ENCODE data around the gene CMTM1. TPM values are rescaled to one million over a fixed set of nuclear protein-coding genes. Genes with fewer than 3 reads are reported as not detected.
"Not testable (repeated sequence)": the region's sequence is repeated elsewhere in the genome, so short reads cannot be mapped to it uniquely, and the experiment has no call there.

CMTM1 gene
- total RNA-seq, 1 donor from 2014 or later, result 0.92 TPM

DNA sequence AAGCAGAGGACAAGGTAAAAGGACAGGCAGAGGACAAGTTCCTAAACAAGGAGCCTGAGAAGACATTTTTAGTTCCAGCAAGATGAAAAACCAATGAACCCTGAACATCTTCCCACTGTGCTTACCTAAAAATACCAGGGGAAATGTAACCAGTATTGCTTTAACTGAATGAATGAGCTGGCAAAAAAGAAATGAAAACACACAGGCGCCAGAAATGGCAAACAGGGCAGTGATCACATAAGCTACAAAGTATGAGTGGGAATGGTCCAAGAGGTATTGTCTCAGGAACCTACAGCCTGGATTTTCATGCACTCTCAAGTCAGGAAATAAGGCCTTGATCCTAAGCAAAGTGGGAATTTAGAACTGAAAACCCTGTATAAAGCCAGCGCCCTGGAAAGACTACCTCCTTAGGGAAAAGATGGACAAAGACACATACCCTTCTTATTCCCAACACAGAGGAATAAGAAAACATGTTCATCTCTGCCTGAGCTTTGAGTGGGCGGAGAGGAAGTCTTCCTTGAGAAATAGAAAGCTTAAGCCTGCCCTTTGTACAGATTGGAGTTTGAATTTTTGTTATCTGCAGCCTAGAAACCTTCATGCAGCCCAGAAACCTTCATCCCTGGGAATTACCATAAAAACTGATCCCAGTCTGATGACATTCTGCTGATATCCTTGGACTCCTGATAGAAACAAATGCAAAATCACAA, 15.2 kb downstream of the CMTM1 start:
- ATAC-seq (no peak), DNase-seq (ENCODE audit: missing footprints) (no peak)
- intact Hi-C loops (cut with DNase I), result no loop called here

DNA sequence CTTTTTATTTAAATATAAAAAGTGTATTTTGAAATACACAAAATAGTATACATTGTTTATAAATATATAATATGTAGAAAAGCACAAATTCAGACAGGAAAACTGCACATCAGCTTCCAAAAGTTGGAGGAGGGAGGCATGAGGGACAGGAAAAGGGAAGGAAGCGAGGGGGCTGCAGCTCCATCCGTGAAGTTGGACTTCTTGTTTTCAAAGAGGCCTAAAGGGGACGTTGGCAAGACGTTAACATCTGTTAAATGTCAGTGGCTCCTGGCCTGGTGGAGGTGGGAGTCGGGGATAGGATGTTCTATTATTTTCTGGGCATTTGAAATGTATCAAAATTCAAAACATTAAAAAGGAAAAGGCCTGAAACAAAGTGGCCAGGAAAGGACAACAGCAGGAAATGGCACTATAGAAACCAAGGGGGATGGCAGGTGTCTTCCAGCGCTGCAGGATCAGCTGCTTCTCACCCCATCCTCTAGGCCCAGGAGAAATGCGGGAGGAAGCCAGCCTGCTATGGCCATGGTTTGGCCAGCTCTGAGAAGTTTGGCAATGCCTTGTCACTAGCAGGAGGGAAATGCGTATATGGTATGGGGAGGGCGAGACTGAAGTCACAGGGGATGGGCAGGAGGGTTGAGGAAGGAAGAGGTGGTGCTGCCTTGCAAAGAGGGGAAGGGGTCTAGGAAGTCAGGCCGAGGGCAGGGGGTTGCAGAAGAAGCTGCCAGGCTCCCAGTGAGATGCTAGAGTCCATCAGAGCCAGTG, 19.4 kb downstream of the CMTM1 start:
- intact Hi-C loops (cut with DNase I), result loop anchor here (5.0 kb wide), 1 partner anchor 108 kb away; no protein-coding TSS in a partner anchor
- ATAC-seq, result no peak

DNA sequence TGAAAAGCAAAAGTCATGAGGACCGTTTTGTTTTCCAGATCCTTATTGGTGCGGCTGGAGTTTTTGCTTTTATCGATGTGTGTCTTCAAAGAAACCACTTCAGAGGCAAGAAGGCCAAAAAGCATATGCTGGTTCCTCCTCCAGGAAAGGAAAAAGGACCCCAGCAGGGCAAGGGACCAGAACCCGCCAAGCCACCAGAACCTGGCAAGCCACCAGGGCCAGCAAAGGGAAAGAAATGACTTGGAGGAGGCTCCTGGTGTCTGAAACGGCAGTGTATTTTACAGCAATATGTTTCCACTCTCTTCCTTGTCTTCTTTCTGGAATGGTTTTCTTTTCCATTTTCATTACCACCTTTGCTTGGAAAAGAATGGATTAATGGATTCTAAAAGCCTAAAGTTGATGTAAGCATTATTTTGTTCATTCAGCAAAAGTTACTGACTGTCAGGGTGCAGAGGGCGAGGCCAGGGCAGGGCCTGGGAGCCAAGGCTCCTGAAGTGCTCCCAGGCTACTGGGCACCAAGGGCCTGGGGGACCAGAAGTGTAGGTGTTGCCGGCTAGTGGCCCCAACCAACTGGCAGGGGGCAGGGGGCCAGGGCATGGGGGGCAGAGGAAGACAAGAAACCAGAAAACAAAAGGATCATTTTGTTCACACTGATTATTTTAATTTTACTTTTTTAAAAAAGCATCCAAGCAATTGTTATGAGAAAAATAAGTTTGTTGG, 21.8 kb downstream of the CMTM1 start:
- ATAC-seq (no peak), DNase-seq (ENCODE audit: missing footprints) (no peak)
- intact Hi-C loops (cut with DNase I), result loop anchor here (5.0 kb wide), 1 partner anchor 111 kb away; no protein-coding TSS in a partner anchor

More for the DNA sequence above, 19.4 kb downstream of the CMTM1 start:
- no peak for DNase-seq (ENCODE audit: missing footprints)

DNA sequence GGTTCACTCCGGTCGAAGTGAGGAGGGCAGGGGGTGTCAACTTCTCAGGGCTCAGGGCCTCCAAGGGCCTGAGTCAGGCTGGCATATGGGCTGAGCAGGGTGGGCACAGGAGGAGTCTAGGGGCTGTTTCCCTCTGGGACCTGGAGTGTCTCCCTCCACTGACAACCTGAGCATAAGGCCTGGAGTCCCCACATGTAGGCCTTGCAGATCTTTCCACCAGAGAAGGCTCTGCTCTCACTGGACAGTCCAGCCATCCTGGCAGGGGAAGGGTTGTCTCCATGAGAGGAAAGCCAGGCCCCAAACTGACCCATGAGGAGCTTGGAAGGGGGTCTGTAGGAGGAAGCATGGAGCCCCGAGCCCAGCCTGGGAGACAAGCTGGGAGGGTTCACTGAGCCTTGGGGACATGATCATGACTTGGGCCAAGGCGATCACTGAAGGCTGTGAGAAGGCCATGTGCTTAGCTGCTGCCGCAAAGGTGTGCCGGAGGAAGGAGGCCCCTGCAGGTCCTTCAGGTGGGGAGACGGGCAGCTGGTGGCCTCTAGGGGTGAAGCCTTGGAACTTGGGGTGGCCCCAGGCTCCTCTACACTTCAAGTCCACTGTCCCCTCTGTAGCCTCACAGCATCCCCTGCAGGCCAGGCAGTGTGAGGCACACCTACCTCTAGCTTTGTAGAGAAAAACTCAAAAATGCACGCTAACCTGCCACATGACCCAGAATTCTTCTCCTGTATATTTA, 22.9 kb downstream of the CMTM1 start:
- ATAC-seq (peak; percentile 78), DNase-seq (ENCODE audit: missing footprints) (peak; percentile 79)
- intact Hi-C loops (cut with DNase I), result loop anchor here (5.0 kb wide), 1 partner anchor 112 kb away; no protein-coding TSS in a partner anchor

DNA sequence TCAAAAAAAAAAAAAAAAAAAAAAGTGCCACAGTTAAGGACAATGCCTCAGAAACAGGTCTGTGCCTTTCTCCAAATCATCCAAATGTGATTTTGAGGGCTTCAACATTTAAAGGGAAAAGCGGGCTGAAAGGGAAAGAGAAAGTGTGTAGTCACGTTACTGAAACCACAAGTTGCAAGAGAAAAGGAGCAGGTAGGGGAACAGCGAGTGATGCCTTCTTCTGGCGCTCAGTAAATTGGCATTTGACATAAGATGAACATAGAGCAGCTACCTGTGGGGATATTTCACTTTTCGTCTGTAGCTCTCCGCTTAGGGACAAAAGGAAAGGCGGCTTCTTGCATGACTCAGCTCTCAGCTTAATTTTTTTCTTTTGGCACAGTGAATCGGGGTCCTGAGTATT, 24.1 kb downstream of the CMTM1 start:
- intact Hi-C loops (cut with DNase I), result no loop called here
- ATAC-seq (no peak), DNase-seq (ENCODE audit: missing footprints) (no peak)

DNA sequence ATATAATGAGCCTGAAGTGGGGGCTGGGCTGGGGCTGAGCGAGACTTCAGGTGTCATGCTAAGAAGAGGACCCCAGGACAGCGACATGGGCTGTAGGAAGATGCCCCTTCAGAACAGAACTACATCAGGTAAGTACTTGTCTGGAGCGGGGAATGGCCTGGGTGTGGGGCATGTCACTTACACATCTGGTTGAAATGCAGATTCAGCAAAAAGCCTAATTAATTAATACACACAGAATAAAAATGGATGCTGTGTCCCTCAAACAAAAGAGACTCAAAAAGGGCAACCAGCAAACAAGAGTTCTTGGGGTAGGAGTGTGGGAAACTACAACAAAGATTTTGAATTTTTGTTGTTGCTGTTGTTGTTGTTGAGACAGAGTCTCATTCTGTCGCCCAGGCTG, 24.8 kb downstream of the CMTM1 start:
- intact Hi-C loops (cut with DNase I), result no loop called here
- DNase-seq (ENCODE audit: missing footprints), result no peak
- no peak for ATAC-seq

DNA sequence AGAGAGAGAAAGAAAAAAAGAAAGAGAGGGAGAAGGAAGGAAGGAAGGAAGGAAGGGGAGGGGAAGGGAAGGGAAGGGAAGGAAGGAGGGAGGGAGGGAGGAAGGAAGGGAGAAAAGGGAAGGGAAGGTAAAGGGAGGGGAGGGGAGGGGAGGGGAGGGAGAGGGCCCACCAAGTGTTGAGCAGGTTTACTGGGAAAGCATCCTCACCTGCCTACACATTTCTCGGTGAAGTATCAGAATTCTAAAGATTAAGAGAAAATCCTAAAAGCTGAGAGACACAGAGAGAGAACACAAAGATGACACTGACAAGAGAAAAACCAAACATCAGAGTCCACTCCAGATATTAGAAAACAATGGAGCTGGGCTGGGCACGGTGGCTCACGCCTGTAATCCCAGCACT, 26.0 kb downstream of the CMTM1 start:
- intact Hi-C loops (cut with DNase I), result no loop called here
- ATAC-seq, result no peak
- no peak for DNase-seq (ENCODE audit: missing footprints)

DNA sequence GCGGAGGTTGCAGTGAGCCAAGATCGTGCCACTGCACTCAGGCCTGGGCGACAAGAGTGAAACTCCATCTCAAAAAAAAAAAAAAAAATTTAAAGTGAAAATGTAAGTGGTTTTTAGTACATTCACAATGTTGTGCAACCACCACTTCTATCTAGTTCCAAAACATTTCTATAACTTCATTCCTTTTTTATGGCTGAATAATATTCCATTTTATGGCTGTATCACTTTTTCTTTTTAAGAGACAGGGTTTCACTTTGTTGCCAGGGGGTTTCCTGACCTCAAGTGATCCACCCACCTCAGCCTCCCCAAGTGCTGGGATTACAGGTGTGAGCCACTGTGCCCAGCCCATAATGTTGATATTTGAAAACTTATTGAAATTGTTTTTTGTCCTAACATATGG, 26.6 kb downstream of the CMTM1 start:
- intact Hi-C loops (cut with DNase I), result no loop called here
- no peak for ATAC-seq

DNA sequence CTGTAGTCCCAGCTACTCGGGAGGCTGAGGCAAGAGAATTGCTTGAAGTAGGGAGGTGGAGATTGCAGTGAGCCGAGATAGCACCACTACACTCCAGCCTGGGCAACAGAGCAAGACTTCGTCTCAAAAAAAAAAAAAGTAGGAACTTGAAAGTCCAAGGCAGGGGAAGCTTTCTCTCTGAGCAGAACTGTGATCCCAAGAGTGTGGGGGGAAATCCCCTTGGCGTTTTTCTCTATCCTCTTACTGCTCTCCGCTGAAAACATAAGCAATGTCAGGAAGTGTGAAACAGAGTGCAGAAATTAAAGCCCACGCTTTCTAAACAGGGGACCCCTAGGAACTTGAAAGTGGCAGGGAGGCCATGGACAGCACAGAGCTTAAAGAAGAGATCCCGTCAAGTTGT, 28.5 kb downstream of the CMTM1 start:
- ATAC-seq (no peak), DNase-seq (ENCODE audit: missing footprints) (no peak)
- intact Hi-C loops (cut with DNase I), result no loop called here

More for the DNA sequence above, 26.6 kb downstream of the CMTM1 start:
- DNase-seq (ENCODE audit: missing footprints), result no peak

DNA sequence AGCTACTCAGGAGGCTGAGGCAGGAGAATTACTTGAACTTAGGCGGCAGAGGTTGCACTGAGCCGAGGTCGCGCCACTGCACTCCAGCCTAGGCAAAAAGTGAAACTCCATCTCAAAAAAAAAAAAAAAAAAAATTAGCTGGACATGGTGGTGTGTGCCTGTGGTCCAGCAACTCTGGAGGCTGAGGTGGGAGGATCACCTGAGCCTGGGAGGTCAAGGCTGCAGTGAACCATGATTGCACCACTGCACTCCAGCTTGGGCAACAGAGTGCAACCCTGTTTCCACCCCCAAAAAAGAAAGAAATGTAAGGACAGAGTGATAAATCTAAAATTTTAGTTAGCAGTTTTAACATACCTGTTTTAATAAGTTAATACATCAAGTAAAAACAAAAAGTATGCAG, 30.3 kb downstream of the CMTM1 start:
- DNase-seq (ENCODE audit: missing footprints); intact Hi-C loops (cut with DNase I); ATAC-seq: not testable (repeated sequence)

DNA sequence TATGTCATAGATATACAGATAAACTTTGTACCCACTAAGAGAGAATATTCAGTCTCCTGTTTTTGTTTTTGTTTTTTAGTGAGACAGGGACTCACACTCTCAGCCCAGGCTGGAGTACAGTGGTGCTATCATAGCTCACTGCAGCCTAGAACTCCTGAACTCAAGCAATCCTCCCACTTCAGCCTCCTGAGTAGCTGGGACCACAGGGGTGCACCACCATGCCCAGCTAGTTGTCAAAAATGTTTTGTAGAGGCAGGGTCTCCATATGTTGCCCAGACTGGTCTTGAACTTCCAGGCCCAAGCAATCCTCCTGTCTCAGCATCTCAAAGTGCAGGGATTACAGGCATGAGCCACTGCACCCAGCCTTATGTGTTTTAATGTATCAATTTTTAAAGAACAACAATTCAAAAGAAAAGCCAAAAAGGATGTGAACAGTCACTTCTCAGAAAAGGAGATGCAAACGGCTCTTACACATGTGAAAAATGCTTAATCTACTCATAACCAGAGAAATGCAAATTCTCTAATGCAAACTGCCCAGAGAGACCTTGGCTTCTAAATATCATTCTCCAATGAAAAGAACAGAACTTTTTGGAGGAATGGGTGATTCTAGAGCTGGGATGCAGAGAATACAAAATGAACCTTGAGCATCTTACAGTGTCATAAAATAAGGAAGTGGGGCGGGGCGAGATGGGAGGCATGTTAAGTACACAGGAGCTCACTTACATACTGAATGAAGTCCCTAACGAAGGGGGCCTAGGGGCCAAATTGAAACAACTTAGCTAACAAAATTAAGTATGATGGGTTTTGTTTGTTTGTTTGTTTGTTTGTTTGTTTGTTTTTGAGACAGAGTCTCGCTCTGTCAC, 31.0 kb downstream of the CMTM1 start:
- ATAC-seq (no peak), DNase-seq (ENCODE audit: missing footprints) (no peak)
- intact Hi-C loops (cut with DNase I), result no loop called here

DNA sequence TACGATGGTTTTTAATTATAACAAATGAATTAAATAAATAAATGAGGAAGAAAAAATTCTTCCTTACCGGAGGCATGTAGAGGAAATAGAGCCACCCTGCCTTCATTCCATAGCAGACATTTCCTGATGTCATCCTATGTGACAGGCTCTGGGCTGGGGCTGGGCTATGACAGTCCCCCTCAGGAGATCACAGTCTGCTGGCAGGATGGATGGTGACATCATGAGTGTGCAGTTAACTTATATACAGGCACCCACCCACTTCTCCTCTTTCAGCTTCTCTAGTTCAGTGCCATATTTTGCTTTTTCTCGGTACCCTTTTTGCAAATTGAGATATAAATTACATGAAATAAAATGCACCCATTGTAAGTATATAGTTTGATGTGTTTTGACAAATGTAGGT, 31.9 kb downstream of the CMTM1 start:
- DNase-seq (ENCODE audit: missing footprints), result no peak
- intact Hi-C loops (cut with DNase I), result no loop called here
- no peak for ATAC-seq

DNA sequence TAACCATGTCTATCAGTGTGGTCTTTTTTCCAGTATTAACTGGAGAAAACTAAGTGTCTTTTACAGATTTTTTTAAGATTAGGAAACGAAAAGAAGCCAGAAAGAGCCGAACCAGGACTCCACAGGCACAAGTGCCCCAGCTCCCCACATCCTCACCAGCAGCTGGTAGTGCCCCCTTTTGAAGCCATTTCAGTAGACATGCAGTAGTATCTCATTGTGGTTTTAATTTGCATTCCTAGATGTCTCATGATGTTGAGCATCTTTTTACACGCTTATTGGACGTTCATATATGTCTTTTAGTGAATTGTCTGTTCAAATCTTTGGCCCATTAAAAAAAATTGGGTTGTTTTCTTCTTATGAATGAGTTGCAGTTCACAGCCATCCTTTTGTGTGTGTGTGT, 33.5 kb downstream of the CMTM1 start:
- intact Hi-C loops (cut with DNase I), result loop anchor here (5.0 kb wide), 1 partner anchor 122 kb away; no protein-coding TSS in a partner anchor
- DNase-seq (ENCODE audit: missing footprints) (no peak), ATAC-seq (no peak)

DNA sequence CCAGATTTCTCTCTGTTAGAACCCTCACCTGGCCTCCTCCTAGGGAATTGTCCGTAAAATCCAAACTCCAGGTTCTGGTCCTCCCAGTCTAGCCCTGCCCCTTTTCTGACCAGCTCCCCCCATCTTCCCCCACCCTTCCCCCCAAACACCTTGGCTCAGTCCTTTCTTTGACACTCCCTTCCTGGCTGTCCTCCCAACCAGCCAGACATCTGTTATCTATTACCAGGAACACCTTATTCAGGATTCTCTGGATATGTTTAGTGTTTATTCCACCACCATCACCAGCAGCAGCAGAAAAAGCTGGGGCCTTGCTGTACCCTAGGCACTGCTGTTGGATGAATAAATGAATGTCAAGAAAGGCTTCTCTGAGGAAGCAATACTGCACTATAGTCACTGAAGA, 34.2 kb downstream of the CMTM1 start:
- intact Hi-C loops (cut with DNase I), result loop anchor here (5.0 kb wide), 1 partner anchor 123 kb away; no protein-coding TSS in a partner anchor
- ATAC-seq, result no peak
- DNase-seq (ENCODE audit: missing footprints), result no peak

DNA sequence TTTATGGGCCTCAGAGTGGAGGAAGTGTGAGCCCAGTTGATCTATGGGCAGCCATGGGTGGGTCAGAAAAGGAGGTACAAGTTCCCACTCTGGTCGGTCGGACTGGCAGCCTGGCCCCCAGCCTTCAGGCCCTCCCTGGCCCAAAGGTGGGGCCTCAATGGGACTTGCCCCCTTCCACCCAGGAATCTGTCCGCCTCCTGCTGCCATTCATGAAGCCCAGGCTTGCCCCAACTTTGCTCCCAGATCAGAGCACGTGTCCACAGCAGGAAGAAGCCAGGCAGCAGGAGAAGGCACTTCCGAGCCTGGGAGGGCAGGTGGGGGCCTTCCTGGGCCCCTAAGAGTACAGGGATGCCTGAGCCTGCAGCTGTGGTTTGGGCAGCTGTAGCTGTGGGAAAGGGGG, 35.2 kb downstream of the CMTM1 start:
- DNase-seq (ENCODE audit: missing footprints) (no peak), ATAC-seq (no peak)
- intact Hi-C loops (cut with DNase I), result loop anchor here (5.0 kb wide), 1 partner anchor 124 kb away; no protein-coding TSS in a partner anchor

DNA sequence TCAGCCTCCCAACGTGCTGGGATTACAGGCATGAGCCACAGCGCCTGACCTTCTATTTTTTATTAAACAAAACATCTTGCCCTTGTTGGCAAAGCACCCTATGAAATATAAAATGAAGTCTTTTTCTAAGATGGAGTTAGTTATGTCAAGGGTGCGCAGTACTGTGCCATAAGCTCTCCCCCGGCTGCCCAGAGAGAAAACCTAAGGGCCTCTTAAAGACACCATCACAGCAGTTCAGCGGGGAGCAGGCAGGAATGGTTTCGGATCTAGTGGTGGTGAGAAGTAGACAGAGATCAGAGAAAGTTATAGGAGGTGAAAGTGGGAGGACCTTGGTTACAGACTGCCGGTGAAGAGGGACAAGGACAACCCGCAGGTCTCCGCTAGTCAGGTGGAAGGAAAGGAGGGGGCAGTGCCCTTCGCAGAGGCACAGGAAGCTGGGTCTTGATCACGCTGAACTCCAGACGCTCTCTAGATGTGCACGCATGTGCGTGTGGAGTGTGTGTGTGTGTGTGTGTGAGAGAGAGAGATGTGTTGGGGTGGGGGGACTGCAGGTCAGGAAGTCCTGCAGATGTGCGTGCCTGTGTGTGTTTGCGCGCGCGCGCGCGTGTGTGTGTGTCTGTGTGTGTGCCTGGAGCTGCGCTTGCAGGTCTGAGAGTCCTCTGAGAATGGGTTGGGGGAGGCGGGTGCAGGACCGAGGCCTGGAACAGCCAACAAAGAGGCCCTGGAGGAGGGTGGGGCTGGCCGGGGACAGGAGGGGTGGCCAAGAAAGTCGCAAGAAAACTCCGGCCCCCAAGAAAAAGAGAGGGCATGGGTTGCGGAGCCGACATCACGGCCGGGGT, 37.5 kb downstream of the CMTM1 start:
- intact Hi-C loops (cut with DNase I), result loop anchor here (2.0 to 5.0 kb wide), 2 partner anchors 51 to 126 kb away; partner anchors contain the start of gene CKLF

More for the DNA sequence above, 37.5 kb downstream of the CMTM1 start:
- DNase-seq (ENCODE audit: missing footprints) (peak; percentile 90), ATAC-seq (peak; percentile 33)
